Cerebellar nuclear complex (tissue), 1 donor: Measurements from ENCODE around the gene CBARP.
A peak's percentile ranks its signal among the peaks of the same experiment; 100 is the strongest.

Experiments
- DNase-seq, 2 experiments: peaks; one replicate each; lab custom pipeline; 2025; lab: John Stamatoyannopoulos, UW

CBARP gene

GRCh38 chr19:1227304-1228054 is 10.3 kb downstream of the CBARP start:
- DNase-seq: no peak

GRCh38 chr19:1226522-1227303 is 11.1 kb downstream of the CBARP start:
- no peak for DNase-seq

DNA sequence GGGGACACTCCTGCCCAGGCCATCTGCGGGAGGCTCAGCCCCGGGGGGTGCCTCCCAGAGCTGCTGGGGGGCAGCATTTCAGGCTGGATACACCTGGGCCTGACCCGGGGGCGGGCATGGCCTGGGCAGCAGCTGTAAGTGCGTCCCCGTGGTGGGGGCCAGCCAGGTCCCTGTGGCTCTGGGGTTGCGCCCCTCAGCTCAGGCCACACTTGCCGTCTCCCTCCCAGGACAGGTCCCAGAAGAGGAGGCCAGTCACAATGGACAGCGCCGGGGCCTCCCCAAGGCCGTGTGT is 11.6 kb downstream of the CBARP start:
- no peak for DNase-seq

GRCh38 chr19:1225440-1226226 is 12.2 kb downstream of the CBARP start:
- no peak for DNase-seq

GRCh38 chr19:1224847-1225246 is 13.0 kb downstream of the CBARP start:
- no peak for DNase-seq

- DNase-seq: no peak
These were observed 13.6 kb downstream of the CBARP start for GRCh38 chr19:1224047-1224825.

DNA sequence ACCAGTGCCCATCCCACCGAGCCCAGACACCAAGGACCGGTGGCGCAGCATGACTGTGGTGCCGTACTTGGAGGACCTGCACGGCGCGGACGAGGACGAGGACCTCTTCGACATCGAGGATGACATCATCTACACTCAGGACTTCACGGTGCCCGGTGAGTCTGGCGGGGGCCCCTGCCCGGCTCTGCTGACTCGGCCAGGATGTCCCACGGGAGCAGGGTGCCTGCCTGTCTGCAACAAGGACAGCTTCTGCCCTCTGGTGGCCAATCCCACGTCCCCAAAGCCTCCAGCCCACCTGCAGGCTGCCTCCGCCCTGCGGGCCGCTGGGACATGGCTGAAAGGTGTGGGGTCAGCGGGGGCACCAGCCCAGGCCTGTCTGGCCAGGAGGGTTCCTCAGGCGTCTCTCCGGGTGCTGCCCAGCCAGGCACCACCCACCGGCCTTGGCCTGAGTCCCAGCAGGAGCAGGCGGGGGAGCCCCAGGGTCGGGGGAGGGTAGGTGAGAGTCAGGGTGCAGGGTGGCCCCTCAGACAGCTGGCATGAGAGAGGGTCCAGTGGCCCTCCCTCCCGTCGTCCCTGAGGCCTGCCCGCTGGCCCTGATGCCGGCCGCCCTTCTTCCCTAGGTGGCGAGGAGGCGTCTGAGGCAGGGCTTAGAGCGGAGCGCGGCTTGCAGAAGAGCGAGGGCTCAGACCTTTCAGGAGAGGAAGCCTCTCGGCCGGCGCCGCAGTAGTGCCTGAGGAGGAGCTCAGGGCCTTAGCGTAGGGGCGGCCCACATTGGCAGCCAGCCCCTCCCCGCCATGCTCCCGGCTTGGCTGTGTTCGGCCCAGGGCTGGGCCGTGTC is 14.6 kb downstream of the CBARP start:
- DNase-seq: no peak

- no peak for DNase-seq
These were observed 15.4 kb downstream of the CBARP start for GRCh38 chr19:1222394-1222793.

GRCh38 chr19:1221904-1222255 is 15.9 kb downstream of the CBARP start:
- DNase-seq: no peak

- DNase-seq: peak in 1 of 2 experiments; percentile 57
These were observed 16.6 kb downstream of the CBARP start for GRCh38 chr19:1220976-1221903.

- no peak for DNase-seq
These were observed 17.3 kb downstream of the CBARP start for GRCh38 chr19:1220477-1220930.

- DNase-seq: no peak
These were observed 17.9 kb downstream of the CBARP start for GRCh38 chr19:1219786-1220476.

- DNase-seq: no peak
These were observed 18.8 kb downstream of the CBARP start for GRCh38 chr19:1218751-1219567.

DNA sequence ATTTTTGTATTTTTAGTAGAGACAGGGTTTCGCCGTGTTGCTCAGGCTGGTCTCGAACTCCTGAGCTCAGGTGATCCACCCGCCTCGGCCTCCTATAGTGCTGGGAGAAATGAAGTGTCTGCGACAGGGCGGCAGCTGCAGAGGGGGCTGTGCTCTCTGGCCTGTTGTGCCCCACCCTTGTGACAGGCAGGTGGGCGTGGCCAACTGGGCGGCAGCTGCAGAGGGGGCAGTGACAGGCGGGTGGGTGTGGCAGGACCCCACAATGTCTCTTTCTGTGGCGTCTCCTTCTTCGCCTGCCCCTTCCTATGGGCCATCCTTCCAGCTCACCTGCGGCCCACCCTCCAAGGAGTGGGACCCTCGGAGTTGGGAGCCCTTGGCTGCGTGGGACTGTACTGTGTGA is 20.4 kb downstream of the CBARP start:
- no peak for DNase-seq

DNA sequence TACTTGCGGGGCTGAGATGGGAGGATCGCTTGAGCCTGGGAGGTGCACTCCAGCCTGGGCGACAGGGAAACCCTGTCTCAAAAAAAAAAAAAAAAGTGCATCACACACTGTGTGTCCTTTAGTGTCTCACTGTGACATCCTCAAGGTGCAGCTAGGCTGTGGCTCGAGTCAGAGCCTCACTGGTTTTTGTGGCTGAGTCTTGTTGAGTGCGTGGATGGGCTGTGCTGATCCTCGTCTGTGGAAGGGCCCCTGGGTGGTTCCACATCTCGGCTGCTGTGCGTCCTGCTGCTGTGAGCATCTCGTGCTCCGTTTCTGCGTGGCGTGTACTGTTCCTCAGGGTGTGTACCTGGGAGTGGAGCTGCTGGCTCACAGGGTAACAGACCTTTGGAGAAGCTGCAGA is 21.0 kb downstream of the CBARP start:
- no peak for DNase-seq

DNA sequence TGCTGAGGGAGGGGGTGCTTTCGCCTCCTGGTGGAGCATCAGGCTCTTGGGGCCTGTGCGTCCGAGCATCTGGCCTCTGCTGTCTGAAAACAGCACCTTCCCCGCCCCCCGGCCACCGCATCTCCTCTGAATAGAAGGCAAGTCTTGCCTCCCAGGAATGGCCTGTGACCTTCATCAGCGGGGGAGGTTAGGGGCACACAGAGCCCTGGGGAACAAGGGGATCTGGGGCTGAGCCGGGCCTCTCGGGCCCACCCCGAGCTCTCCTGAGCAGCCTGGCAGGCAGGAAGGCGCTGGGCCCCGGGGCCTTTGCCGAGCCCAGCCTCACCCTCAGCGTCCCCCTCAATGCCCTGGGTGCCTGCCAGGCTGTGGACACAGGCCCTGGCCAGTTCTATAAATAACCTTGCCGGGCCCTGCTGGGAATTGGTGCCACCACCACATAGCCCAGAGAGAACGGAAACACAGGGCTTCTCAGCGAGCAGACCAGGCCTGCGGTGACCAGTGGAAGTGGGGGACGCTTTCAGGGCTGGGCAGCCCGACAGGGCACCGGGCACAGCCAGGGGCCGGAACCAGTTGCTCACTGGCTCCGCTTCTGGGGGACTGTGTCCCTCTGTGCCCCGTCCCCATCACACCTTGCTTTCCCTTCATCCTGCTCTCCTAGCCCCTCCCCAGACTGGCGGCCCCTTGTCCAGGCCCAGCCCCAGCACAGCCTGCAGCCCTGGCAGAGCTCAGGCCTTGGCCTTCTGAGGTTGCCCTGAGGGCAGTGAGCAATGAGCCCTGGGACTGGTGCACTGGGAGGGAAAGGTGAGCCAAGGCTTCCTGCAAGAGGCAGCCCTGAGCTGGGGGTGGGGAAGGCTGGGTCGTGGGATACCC is 22.7 kb downstream of the CBARP start:
- no peak for DNase-seq

GRCh38 chr19:1214299-1214861 is 23.4 kb downstream of the CBARP start:
- no peak for DNase-seq
